ENCODE data around the gene WFDC12.

The WFDC12 gene

GRCh38 chr20:45114465-45115385, 9.5 kb downstream of the WFDC12 start, which contains the start of gene WFDC5:
Gene WFDC5 (minus strand): TSS chr20:45115174. CDS start chr20:45115083, 91 bp downstream.
- DNase-seq, result peak; percentile 28

- no peak for DNase-seq
These were observed 10.4 kb downstream of the WFDC12 start for GRCh38 chr20:45113865-45114264.

GRCh38 chr20:45112754-45113153, 11.5 kb downstream of the WFDC12 start:
- DNase-seq, result no peak

GRCh38 chr20:45111799-45112471, 12.3 kb downstream of the WFDC12 start:
- DNase-seq, result peak; percentile 50

- no peak for DNase-seq
These were observed 13.0 kb downstream of the WFDC12 start for GRCh38 chr20:45111285-45111684.

- DNase-seq, result no peak
These were observed 14.0 kb downstream of the WFDC12 start for GRCh38 chr20:45110301-45110700.

- DNase-seq, result no peak
These were observed 14.6 kb downstream of the WFDC12 start for GRCh38 chr20:45109634-45110033.

GRCh38 chr20:45105317-45105716, 18.9 kb downstream of the WFDC12 start:
- no peak for DNase-seq

GRCh38 chr20:45104786-45105185, 19.5 kb downstream of the WFDC12 start:
- no peak for DNase-seq

- DNase-seq, result no peak
These were observed 21.2 kb downstream of the WFDC12 start for GRCh38 chr20:45103072-45103471.

GRCh38 chr20:45101333-45101850, 22.9 kb downstream of the WFDC12 start:
- DNase-seq, result no peak

- peak; percentile 57 for DNase-seq
These were observed 23.6 kb downstream of the WFDC12 start, which contains the start of gene KCNS1 for GRCh38 chr20:45100563-45101245. Gene KCNS1 (minus strand): TSS chr20:45101127. CDS start chr20:45099236, 1,891 bp downstream.

GRCh38 chr20:45098103-45098773, 26.0 kb downstream of the WFDC12 start:
- DNase-seq, result peak; percentile 58

GRCh38 chr20:45097485-45098102, 26.7 kb downstream of the WFDC12 start:
- DNase-seq, result peak; percentile 85

GRCh38 chr20:45096781-45097180, 27.5 kb downstream of the WFDC12 start:
- DNase-seq, result no peak

- peak; percentile 81 for DNase-seq
These were observed 28.4 kb downstream of the WFDC12 start for GRCh38 chr20:45095805-45096238.

GRCh38 chr20:45094864-45095574, 29.2 kb downstream of the WFDC12 start:
- DNase-seq, result no peak

- no peak for DNase-seq
These were observed 30.1 kb downstream of the WFDC12 start for GRCh38 chr20:45094201-45094600.

- DNase-seq, result no peak
These were observed 31.4 kb downstream of the WFDC12 start for GRCh38 chr20:45092898-45093297.

- no peak for DNase-seq
These were observed 32.9 kb downstream of the WFDC12 start for GRCh38 chr20:45091366-45091765.

GRCh38 chr20:45090481-45090880, 33.8 kb downstream of the WFDC12 start:
- DNase-seq, result no peak
